Panc1 (cell line): ENCODE data around the gene DENND2A. TPM values are rescaled to one million over a fixed set of nuclear protein-coding genes. Genes with fewer than 3 reads are reported as not detected.

Experiments
- ATAC-seq: fragments of 200-7000 bp; cut with Tn5 transposase; 2 replicates; pipeline ENCODE4 v1.9.1; 2020; ENCODE audit warnings: mild to moderate bottlenecking, moderate library complexity
- BruUV-seq: library from RNA; stranded (reverse); fragments of 400-500 nt; replicated peaks from 2 replicates; lab custom pipeline; 2021; lab: Mats Ljungman, UMichigan
- CTCF ChIA-PET: fragments of 300-600 bp; sonication (Branson Sonifier 250); formaldehyde crosslinking; loops from one replicate; lab custom pipeline; 2022; ENCODE audit warnings: antibody characterized with exemption; lab: Charles Lee
- POLR2A ChIA-PET: fragments of 300-600 bp; sonication (Branson Sonifier 250); formaldehyde crosslinking; loops from one replicate; lab custom pipeline; 2022; ENCODE audit warnings: antibody characterized with exemption; lab: Charles Lee
- DNase-seq: peaks from one replicate; pipeline ENCODE4 v3.0.0-alpha.2; 2010; ENCODE audit warnings: low read depth, low spot score
- H3K27ac ChIP-seq: 2 replicates; pipeline ENCODE4 v1.5.1; 2011; ENCODE audit warnings: mild to moderate bottlenecking, low read length, inconsistent platforms
- H3K27me3 ChIP-seq: fragments of 200-500 bp; sonication (Bioruptor generic); 2 replicates; pipeline ENCODE4 v1.6.0; 2014; ENCODE audit warnings: low read length, inconsistent platforms; ENCODE audit not compliant: control insufficient read depth, insufficient read depth
- H3K36me3 ChIP-seq: fragments of 200-500 bp; sonication (Bioruptor generic); 2 replicates; pipeline ENCODE4 v1.5.1; 2014; ENCODE audit warnings: inconsistent platforms, mild to moderate bottlenecking, low read length, moderate library complexity; ENCODE audit not compliant: control insufficient read depth, insufficient read depth
- H3K4me1 ChIP-seq: 2 replicates; pipeline ENCODE4 v1.5.1; 2011; ENCODE audit warnings: inconsistent platforms, mild to moderate bottlenecking, low read length, moderate library complexity; ENCODE audit not compliant: control insufficient read depth, insufficient read depth
- H3K4me3 ChIP-seq, 2 experiments: 2 replicates each; pipeline ENCODE4 v1.5.1; 2011 to 2012; ENCODE audit warnings: low read depth in 2 of 2, low read length in 2 of 2, mild to moderate bottlenecking in 2 of 2, inconsistent platforms in 1 of 2, moderate library complexity in 1 of 2
- H3K9me3 ChIP-seq: fragments of 200-500 bp; sonication (Bioruptor generic); 2 replicates; pipeline ENCODE4 v1.5.1; 2014; ENCODE audit warnings: low read depth, mild to moderate bottlenecking, inconsistent platforms, low read length, moderate library complexity; ENCODE audit not compliant: control insufficient read depth, insufficient read depth
- POLR2AphosphoS5 ChIP-seq: IDR thresholded peaks from 2 replicates; pipeline ENCODE4 v1.6.1; 2012; ENCODE audit warnings: mild to moderate bottlenecking, low read depth, low read length, moderate library complexity
- SIN3A ChIP-seq: IDR thresholded peaks from 2 replicates; pipeline ENCODE4 v1.6.1; 2012; ENCODE audit warnings: low read depth, mild to moderate bottlenecking, low read length, moderate library complexity, borderline replicate concordance; ENCODE audit not compliant: insufficient read depth
- TCF7L2 ChIP-seq: IDR thresholded peaks from 2 replicates; pipeline ENCODE4 v1.6.1; 2011; ENCODE audit warnings: mild to moderate bottlenecking, low read depth, low read length, inconsistent platforms
- in situ Hi-C: cut with HindIII; loops from 2 replicates; pipeline ENCODE4 v1.10.0; 2016; ENCODE audit warnings: low sequenced_read_pairs, low pct_unique_long_range_greater_than_20kb
- intact Hi-C: fragments of 100-400 bp; cut with micrococcal nuclease; formaldehyde crosslinking; loops from one replicate; pipeline ENCODE4 v1.10.0; 2022; ENCODE audit not compliant: unreplicated experiment
- total RNA-seq: library from RNA; stranded (reverse); gene quantifications from one replicate; pipeline ENCODE4 v1.2.1, GENCODE V29; 2021; ENCODE audit not compliant: unreplicated experiment
- TF ChIP-seq, protein P1 (sequence below), 2 experiments: IDR thresholded peaks; 2 replicates each; pipeline ENCODE4 v1.6.1; 2011 to 2012; ENCODE audit warnings: low read depth in 2 of 2, control low read depth in 1 of 2, low read length in 1 of 2, mild to moderate bottlenecking in 1 of 2, moderate library complexity in 1 of 2; ENCODE audit not compliant: insufficient read depth in 1 of 2
- TF ChIP-seq, protein P2 (sequence below): fragments of 450-650 bp; IDR thresholded peaks from 2 replicates; pipeline ENCODE4 v1.5.1; 2017; ENCODE audit warnings: mild to moderate bottlenecking

DENND2A gene
- total RNA-seq, 1 experiment from 2014 or later, result 1.4 TPM

DNA sequence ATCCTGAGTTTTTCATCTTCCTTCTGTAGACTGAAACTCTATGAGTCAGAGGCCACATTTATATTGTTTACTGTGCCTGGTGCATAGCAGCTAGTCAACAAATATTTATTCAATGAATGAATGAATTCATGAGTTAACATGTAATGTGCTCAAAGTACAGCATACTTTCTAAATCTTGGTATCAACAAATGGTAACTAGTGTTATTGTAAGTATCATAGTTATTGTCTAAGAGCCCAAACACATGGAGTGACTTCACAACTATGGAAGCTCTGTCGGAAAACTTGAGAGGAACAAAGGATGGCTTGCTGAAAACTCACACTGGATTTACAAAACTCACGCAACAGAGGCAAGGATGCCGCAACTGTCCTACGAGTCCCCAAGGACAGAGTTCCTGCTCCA, 35.9 kb downstream of the DENND2A start:
- TF ChIP-seq POLR2AphosphoS5, result no peak
- TF ChIP-seq, protein P1, sequence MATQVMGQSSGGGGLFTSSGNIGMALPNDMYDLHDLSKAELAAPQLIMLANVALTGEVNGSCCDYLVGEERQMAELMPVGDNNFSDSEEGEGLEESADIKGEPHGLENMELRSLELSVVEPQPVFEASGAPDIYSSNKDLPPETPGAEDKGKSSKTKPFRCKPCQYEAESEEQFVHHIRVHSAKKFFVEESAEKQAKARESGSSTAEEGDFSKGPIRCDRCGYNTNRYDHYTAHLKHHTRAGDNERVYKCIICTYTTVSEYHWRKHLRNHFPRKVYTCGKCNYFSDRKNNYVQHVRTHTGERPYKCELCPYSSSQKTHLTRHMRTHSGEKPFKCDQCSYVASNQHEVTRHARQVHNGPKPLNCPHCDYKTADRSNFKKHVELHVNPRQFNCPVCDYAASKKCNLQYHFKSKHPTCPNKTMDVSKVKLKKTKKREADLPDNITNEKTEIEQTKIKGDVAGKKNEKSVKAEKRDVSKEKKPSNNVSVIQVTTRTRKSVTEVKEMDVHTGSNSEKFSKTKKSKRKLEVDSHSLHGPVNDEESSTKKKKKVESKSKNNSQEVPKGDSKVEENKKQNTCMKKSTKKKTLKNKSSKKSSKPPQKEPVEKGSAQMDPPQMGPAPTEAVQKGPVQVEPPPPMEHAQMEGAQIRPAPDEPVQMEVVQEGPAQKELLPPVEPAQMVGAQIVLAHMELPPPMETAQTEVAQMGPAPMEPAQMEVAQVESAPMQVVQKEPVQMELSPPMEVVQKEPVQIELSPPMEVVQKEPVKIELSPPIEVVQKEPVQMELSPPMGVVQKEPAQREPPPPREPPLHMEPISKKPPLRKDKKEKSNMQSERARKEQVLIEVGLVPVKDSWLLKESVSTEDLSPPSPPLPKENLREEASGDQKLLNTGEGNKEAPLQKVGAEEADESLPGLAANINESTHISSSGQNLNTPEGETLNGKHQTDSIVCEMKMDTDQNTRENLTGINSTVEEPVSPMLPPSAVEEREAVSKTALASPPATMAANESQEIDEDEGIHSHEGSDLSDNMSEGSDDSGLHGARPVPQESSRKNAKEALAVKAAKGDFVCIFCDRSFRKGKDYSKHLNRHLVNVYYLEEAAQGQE (IDR thresholded peaks at IDR 0.05; ENCODE audit: insufficient read depth in 1 of 2, low read depth in 2 of 2, low read length in 1 of 2), result no peak
- no peak for TF ChIP-seq SIN3A
- TF ChIP-seq, protein P2, sequence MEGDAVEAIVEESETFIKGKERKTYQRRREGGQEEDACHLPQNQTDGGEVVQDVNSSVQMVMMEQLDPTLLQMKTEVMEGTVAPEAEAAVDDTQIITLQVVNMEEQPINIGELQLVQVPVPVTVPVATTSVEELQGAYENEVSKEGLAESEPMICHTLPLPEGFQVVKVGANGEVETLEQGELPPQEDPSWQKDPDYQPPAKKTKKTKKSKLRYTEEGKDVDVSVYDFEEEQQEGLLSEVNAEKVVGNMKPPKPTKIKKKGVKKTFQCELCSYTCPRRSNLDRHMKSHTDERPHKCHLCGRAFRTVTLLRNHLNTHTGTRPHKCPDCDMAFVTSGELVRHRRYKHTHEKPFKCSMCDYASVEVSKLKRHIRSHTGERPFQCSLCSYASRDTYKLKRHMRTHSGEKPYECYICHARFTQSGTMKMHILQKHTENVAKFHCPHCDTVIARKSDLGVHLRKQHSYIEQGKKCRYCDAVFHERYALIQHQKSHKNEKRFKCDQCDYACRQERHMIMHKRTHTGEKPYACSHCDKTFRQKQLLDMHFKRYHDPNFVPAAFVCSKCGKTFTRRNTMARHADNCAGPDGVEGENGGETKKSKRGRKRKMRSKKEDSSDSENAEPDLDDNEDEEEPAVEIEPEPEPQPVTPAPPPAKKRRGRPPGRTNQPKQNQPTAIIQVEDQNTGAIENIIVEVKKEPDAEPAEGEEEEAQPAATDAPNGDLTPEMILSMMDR, result no peak
- no peak for TF ChIP-seq TCF7L2
- Histone ChIP-seq H3K27me3 (no peaks in the 10 kb centered on the region), H3K4me1 (no peaks in the 10 kb centered on the region), H3K27ac (no peak overlapping the region), H3K9me3 (no peaks in the 10 kb centered on the region), H3K36me3 (no peaks in the 10 kb centered on the region), H3K4me3 (no peak overlapping the region)
- ChIA-PET CTCF (no interaction called here), POLR2A (no interaction called here)
- intact Hi-C loops, result no loop called here
- ATAC-seq (peak; percentile 48), DNase-seq (peak; percentile 35)
- BruUV-seq, result no TSS peak
- in situ Hi-C loops, result no loop called here

DNA sequence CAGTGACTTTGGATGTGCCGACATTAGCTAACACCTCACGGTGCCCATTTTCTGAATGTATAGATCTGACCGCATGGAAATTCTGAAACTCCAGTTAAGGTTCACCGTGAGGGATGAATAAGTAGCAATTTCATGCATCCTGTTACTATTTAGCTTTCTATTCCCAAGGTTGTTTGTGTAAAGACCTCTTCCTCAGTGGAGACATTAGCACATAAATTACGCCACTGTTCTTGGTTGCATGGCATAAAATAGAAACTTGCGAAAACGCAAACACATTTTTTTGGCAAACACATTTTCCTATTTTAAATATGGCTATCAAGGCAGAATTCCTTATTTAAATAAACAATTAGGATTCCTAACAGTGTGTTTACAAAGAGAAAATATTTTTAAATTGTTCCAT, 36.5 kb downstream of the DENND2A start:
- no peak overlapping the region for H3K27ac ChIP-seq
- no TSS peak for BruUV-seq
- CTCF ChIA-PET, result interaction anchor here (0.6 kb wide), 1 partner anchor 28 kb away, joined by 4 read pairs; no protein-coding TSS in a partner anchor
- no peak for DNase-seq
- no peaks in the 10 kb centered on the region for H3K4me1 ChIP-seq
- POLR2A ChIA-PET, result no interaction called here
- no peaks in the 10 kb centered on the region for H3K27me3 ChIP-seq
- intact Hi-C loops (no loop called here), in situ Hi-C loops (no loop called here)
- no peaks in the 10 kb centered on the region for H3K9me3 ChIP-seq
- no peak for TF ChIP-seq SIN3A
- TF ChIP-seq, protein P1 (IDR thresholded peaks at IDR 0.05; ENCODE audit: insufficient read depth in 1 of 2, low read depth in 2 of 2, low read length in 1 of 2), result no peak
- TF ChIP-seq POLR2AphosphoS5, result no peak
- TF ChIP-seq TCF7L2, result no peak
- TF ChIP-seq, protein P2, result no peak
- H3K36me3 ChIP-seq, result no peaks in the 10 kb centered on the region
- ATAC-seq, result no peak
- H3K4me3 ChIP-seq, result no peak overlapping the region
